ENCODE results near the gene MED13L.

DNA sequence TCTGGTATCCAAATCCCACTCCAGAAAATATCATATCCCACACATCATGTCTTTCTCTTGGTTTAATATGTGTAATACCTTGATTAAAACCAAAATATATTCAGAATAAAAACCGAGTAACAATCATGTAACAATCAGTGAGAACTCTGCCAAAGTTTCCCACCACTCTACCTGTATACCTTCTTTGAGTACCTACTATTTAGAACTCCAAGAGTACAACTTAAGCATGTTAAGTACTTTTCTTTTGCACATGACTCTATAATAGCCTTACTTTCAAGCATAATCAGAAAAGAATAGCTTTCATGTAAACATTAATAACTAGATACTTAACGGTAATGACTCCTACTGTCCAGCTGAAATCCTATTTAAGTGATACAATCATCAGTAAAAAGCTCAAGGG is 223.2 kb downstream of the MED13L start:
- TF ChIP-seq CTBP1 (IDR thresholded peaks at IDR 0.05; ENCODE audit: borderline replicate concordance) (no peak), ARNT (IDR thresholded peaks at IDR 0.05) (no peak)

All from HEK293T (cell line).